ENCODE results near the gene PIERCE2.

PIERCE2 gene

GRCh38 chr15:55468321-55468720, 60.0 kb downstream of the PIERCE2 start:
- H3K9me2 ChIP-seq (replicated peaks; ENCODE audit: low read depth, low read length) = no peaks in the 10 kb centered on the region
- no peak overlapping the region for H3K4me3 ChIP-seq (ENCODE audit: low read length, poor library complexity, severe bottlenecking)
- H3K4me2 ChIP-seq (ENCODE audit: low read depth, low read length, poor library complexity, severe bottlenecking) = no peak overlapping the region
- H3K9me3 ChIP-seq (ENCODE audit: insufficient read depth, low read depth, low read length) = no peaks in the 10 kb centered on the region
- H3K9ac ChIP-seq (ENCODE audit: low read depth, low read length, poor library complexity, severe bottlenecking) = no peak overlapping the region
- no peaks in the 10 kb centered on the region for H3K36me3 ChIP-seq (ENCODE audit: insufficient read depth, low read length)
- no peaks in the 10 kb centered on the region for H3K79me2 ChIP-seq (ENCODE audit: insufficient read depth, low read length)
- H3K4me1 ChIP-seq (ENCODE audit: insufficient read depth, low read length, poor library complexity, severe bottlenecking) = no peaks in the 10 kb centered on the region
- H3F3A ChIP-seq (ENCODE audit: low read depth) = no peaks in the 10 kb centered on the region
- no peak for TF ChIP-seq EZH2phosphoT487 (IDR thresholded peaks at IDR 0.05; ENCODE audit: borderline replicate concordance)
- no peak for TF ChIP-seq CTCF (conservative IDR thresholded peaks at IDR 0.05; ENCODE audit: low read length)
- H2AFZ ChIP-seq (ENCODE audit: low read length) = no peak overlapping the region
- no peaks in the 10 kb centered on the region for H3K27me3 ChIP-seq (ENCODE audit: insufficient read depth, low read length, poor library complexity, severe bottlenecking)
- H4K20me1 ChIP-seq (ENCODE audit: insufficient read depth, low read length, poor library complexity, severe bottlenecking) = no peaks in the 10 kb centered on the region

All from Loucy (cell line).